ENCODE results near the gene REPS1. TPM values are rescaled to one million over a fixed set of nuclear protein-coding genes. Genes with fewer than 3 reads are reported as not detected.

REPS1 gene
- total RNA-seq, 1 experiment from 2014 or later = 74.4 TPM

- Histone ChIP-seq H3K27ac (ENCODE audit: insufficient read length, low read depth, low read length) (peak overlapping the region; percentile 18), H4K20me1 (ENCODE audit: control insufficient read depth, insufficient read depth, insufficient read length) (peaks cover 2% of the 10 kb centered on the region), H2AK5ac (ENCODE audit: insufficient read length, low read length) (no peak overlapping the region), H3K23me2 (ENCODE audit: insufficient read length, low read depth, low read length, poor library complexity, severe bottlenecking) (peaks cover 15% of the 10 kb centered on the region), H2BK5ac (ENCODE audit: insufficient read length, low read length) (no peak overlapping the region), H3K23ac (ENCODE audit: insufficient read length, low read depth, low read length) (no peak overlapping the region), H3K9me3 (ENCODE audit: control insufficient read depth, low read depth, low read length) (no peaks in the 10 kb centered on the region), H3T11ph (ENCODE audit: low read length) (no peak overlapping the region), H4K5ac (ENCODE audit: insufficient read length, low read depth, low read length) (no peak overlapping the region), H3K79me2 (ENCODE audit: insufficient read depth, low read length) (peaks cover 22% of the 10 kb centered on the region), H3K4ac (ENCODE audit: low read depth, low read length) (no peak overlapping the region; the same call in 1 of the 2 replicates), H3K27me3 (ENCODE audit: insufficient read depth, low read length) (no peaks in the 10 kb centered on the region), H2BK12ac (ENCODE audit: insufficient read length, low read depth, low read length) (no peak overlapping the region), H3K14ac (ENCODE audit: insufficient read depth, low read length) (peak overlapping the region; percentile 33; the same call in 1 of the 2 replicates), H3K4me2 (ENCODE audit: insufficient read depth, insufficient read length, low read length) (peak overlapping the region; percentile 78), H3K56ac (ENCODE audit: insufficient read length, low read depth, low read length) (no peak overlapping the region), H2AFZ (ENCODE audit: low read length) (no peak overlapping the region), H3K9ac (ENCODE audit: extremely low read depth, insufficient read length, low read length) (peak overlapping the region; percentile 87), H2BK15ac (ENCODE audit: low read depth, low read length) (no peak overlapping the region), H2BK120ac (ENCODE audit: low read depth, low read length, poor library complexity, severe bottlenecking) (no peak overlapping the region), H3K4me1 (ENCODE audit: insufficient read depth, low read length) (peaks cover 9% of the 10 kb centered on the region; the same call in 1 of the 2 replicates), H4K8ac (replicated peaks; ENCODE audit: insufficient read length, low read depth, low read length) (no peak overlapping the region), H4K91ac (ENCODE audit: insufficient read length, low read depth, low read length) (no peak overlapping the region), H3K18ac (ENCODE audit: insufficient read length, low read depth, low read length) (peak overlapping the region; percentile 91), H2BK20ac (ENCODE audit: low read depth, low read length, poor library complexity, severe bottlenecking) (no peak overlapping the region), H3K79me1 (ENCODE audit: insufficient read depth, low read depth, low read length, poor library complexity, severe bottlenecking) (no peaks in the 10 kb centered on the region)
- DNase-seq = peak; percentile 89
- H3K27me3 Mint-ChIP-seq (ENCODE audit: low read depth) = no peaks in the 10 kb centered on the region
- H3K4me3 Mint-ChIP-seq = no peak overlapping the region; a peak in 2 of 5 replicates
- H3K4me1 Mint-ChIP-seq = peaks cover 28% of the 10 kb centered on the region in 2 experiments
- peak overlapping the region; percentile 7 to 90 (median 84) for H3K27ac Mint-ChIP-seq
- WGBS (ENCODE audit: extremely low coverage, insufficient read length, low lambda C conversion rate) = no CpG with 5 or more reads among the region's 14 CpGs
- H3K9me3 Mint-ChIP-seq = no peaks in the 10 kb centered on the region
- H3K36me3 Mint-ChIP-seq (ENCODE audit: insufficient read depth in 1 of 3, low read depth in 3 of 3) = no peaks in the 10 kb centered on the region
- no peak for TF ChIP-seq CTCF (conservative IDR thresholded peaks at IDR 0.05)
Measured at GRCh38 chr6:139028215-139028657, 40.2 kb upstream of the REPS1 start.
